ENCODE data around the gene SLC7A8.

SLC7A8 gene

DNA sequence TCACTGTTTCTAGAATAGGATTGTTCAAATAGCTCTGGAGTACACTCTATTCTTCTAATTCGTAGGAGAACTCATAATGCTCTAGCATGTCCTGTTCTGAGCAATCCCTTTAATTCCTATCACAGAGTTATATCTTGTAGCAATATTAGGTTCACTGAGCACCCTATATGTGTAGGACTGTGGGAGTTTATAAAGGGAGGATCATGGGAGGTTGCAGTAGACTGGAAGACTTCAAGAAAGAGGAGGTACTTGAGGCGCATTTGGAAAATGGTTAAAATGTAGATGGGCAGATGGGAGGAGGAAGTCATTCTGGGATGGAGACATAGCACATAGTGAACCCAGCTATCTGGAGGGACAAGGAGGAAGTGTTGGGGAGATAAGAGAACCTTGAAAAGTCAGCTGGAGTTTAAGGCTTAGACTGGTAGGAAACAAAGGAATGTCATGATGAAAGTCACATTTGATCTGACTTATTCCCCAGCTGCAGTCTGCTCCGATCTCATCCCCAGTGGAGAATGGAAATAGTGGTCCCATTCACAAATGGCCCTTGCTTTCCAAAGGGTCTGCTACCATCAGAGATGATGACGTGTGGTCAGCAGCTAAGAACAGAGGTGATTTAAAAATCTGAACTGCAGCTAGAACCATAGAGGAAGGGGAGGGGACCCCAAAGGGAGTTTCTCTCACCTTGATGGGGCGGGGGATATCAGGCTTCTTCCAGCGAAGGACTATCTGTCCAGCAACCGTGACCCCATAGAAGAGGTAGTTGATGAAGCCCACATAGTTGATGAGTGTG, 54.3 kb downstream of the SLC7A8 start:
- Histone ChIP-seq H3K36me3 (ENCODE audit: control insufficient read depth in 2 of 2, insufficient read depth in 1 of 2, low read length in 2 of 2) (peaks cover 0 to 11% of the 10 kb centered on the region in 2 experiments; a peak in 2 of 3 replicates), H3K9me3 (ENCODE audit: control insufficient read depth, insufficient read depth, low read depth, low read length) (no peaks in the 10 kb centered on the region), H3K27ac (ENCODE audit: extremely low read depth, low read depth, low read length) (no peak overlapping the region), H3K4me3 (ENCODE audit: low read depth, low read length) (no peak overlapping the region), H3K4me1 (ENCODE audit: control insufficient read depth, insufficient read depth, low read length) (no peaks in the 10 kb centered on the region)
- TF ChIP-seq ZNF596 (tag by site-specific recombination; IDR thresholded peaks at IDR 0.05) (no peak), KLF7 (tag by site-specific recombination; IDR thresholded peaks at IDR 0.05; ENCODE audit: borderline replicate concordance) (no peak), ZNF707 (tag by site-specific recombination; IDR thresholded peaks at IDR 0.05) (no peak), ZNF701 (tag by site-specific recombination; IDR thresholded peaks at IDR 0.05) (no peak)
- TF ChIP-seq, protein P1, sequence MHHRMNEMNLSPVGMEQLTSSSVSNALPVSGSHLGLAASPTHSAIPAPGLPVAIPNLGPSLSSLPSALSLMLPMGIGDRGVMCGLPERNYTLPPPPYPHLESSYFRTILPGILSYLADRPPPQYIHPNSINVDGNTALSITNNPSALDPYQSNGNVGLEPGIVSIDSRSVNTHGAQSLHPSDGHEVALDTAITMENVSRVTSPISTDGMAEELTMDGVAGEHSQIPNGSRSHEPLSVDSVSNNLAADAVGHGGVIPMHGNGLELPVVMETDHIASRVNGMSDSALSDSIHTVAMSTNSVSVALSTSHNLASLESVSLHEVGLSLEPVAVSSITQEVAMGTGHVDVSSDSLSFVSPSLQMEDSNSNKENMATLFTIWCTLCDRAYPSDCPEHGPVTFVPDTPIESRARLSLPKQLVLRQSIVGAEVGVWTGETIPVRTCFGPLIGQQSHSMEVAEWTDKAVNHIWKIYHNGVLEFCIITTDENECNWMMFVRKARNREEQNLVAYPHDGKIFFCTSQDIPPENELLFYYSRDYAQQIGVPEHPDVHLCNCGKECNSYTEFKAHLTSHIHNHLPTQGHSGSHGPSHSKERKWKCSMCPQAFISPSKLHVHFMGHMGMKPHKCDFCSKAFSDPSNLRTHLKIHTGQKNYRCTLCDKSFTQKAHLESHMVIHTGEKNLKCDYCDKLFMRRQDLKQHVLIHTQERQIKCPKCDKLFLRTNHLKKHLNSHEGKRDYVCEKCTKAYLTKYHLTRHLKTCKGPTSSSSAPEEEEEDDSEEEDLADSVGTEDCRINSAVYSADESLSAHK (tag by site-specific recombination; IDR thresholded peaks at IDR 0.05), result no peak
- TF ChIP-seq, protein P2, sequence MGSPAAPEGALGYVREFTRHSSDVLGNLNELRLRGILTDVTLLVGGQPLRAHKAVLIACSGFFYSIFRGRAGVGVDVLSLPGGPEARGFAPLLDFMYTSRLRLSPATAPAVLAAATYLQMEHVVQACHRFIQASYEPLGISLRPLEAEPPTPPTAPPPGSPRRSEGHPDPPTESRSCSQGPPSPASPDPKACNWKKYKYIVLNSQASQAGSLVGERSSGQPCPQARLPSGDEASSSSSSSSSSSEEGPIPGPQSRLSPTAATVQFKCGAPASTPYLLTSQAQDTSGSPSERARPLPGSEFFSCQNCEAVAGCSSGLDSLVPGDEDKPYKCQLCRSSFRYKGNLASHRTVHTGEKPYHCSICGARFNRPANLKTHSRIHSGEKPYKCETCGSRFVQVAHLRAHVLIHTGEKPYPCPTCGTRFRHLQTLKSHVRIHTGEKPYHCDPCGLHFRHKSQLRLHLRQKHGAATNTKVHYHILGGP (tag by site-specific recombination; IDR thresholded peaks at IDR 0.05), result no peak
- ChIA-PET CTCF (interaction anchor here (0.6 to 2.9 kb wide), 4 partner anchors 8 to 58 kb away, joined by 3 to 25 read pairs (median 10); no protein-coding TSS in a partner anchor), POLR2A (interaction anchor here (0.7 to 1.5 kb wide), 2 partner anchors 9 to 16 kb away, joined by 4 read pairs; no protein-coding TSS in a partner anchor)

DNA sequence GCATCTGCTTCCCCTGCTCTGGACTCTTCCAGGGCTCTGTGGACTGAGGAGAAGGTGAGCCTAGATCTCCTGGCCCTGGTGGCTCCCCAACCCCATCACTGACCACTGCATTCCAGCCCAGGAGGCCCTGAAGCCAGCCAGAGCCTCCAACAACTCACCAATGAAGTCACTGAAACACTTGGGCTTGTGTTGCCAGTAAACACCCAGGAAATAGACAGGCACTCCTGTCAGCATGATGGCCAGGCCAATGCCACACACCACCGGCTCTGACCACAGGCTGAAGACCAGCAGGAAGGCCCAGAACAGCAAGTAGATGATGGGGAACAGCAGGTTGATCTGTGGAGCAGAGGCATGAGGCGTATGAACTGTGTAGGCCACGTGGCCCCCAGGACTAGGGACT, 55.6 kb downstream of the SLC7A8 start:
- no peak overlapping the region for H3K27ac ChIP-seq (ENCODE audit: extremely low read depth, low read depth, low read length)
- POLR2A ChIA-PET, result no interaction called here
- H3K9me3 ChIP-seq (ENCODE audit: control insufficient read depth, insufficient read depth, low read depth, low read length), result no peaks in the 10 kb centered on the region
- CTCF ChIA-PET, result no interaction called here
- H3K4me1 ChIP-seq (ENCODE audit: control insufficient read depth, insufficient read depth, low read length), result no peaks in the 10 kb centered on the region
- TF ChIP-seq KLF8 (tag by site-specific recombination; IDR thresholded peaks at IDR 0.05), result no peak
- TF ChIP-seq FEZF1 (tag by site-specific recombination; IDR thresholded peaks at IDR 0.05), result no peak
- no peak for TF ChIP-seq ZNF629 (tag by site-specific recombination; IDR thresholded peaks at IDR 0.05)
- TF ChIP-seq, protein P3, sequence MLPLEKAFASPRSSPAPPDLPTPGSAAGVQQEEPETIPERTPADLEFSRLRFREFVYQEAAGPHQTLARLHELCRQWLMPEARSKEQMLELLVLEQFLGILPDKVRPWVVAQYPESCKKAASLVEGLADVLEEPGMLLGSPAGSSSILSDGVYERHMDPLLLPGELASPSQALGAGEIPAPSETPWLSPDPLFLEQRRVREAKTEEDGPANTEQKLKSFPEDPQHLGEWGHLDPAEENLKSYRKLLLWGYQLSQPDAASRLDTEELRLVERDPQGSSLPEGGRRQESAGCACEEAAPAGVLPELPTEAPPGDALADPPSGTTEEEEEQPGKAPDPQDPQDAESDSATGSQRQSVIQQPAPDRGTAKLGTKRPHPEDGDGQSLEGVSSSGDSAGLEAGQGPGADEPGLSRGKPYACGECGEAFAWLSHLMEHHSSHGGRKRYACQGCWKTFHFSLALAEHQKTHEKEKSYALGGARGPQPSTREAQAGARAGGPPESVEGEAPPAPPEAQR (tag by site-specific recombination; IDR thresholded peaks at IDR 0.05), result no peak
- TF ChIP-seq MYNN (tag by site-specific recombination; IDR thresholded peaks at IDR 0.05; ENCODE audit: borderline replicate concordance), result no peak
- TF ChIP-seq, protein P4, sequence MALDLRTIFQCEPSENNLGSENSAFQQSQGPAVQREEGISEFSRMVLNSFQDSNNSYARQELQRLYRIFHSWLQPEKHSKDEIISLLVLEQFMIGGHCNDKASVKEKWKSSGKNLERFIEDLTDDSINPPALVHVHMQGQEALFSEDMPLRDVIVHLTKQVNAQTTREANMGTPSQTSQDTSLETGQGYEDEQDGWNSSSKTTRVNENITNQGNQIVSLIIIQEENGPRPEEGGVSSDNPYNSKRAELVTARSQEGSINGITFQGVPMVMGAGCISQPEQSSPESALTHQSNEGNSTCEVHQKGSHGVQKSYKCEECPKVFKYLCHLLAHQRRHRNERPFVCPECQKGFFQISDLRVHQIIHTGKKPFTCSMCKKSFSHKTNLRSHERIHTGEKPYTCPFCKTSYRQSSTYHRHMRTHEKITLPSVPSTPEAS (tag by site-specific recombination; IDR thresholded peaks at IDR 0.05), result no peak
- TF ChIP-seq, protein P5, sequence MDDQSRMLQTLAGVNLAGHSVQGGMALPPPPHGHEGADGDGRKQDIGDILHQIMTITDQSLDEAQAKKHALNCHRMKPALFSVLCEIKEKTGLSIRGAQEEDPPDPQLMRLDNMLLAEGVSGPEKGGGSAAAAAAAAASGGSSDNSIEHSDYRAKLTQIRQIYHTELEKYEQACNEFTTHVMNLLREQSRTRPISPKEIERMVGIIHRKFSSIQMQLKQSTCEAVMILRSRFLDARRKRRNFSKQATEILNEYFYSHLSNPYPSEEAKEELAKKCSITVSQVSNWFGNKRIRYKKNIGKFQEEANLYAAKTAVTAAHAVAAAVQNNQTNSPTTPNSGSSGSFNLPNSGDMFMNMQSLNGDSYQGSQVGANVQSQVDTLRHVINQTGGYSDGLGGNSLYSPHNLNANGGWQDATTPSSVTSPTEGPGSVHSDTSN (CRISPR knock-in tag; IDR thresholded peaks at IDR 0.05), result no peak
- no peak for TF ChIP-seq ZNF169 (tag by site-specific recombination; IDR thresholded peaks at IDR 0.05)
- TF ChIP-seq ZNF571 (tag by site-specific recombination; IDR thresholded peaks at IDR 0.05), result no peak
- no peak for TF ChIP-seq SCRT1 (tag by site-specific recombination; IDR thresholded peaks at IDR 0.05; ENCODE audit: borderline replicate concordance)
- no peak for TF ChIP-seq ZNF510 (tag by site-specific recombination; IDR thresholded peaks at IDR 0.05; ENCODE audit: insufficient replicate concordance)
- TF ChIP-seq ZNF416 (tag by site-specific recombination; IDR thresholded peaks at IDR 0.05), result no peak
- TF ChIP-seq ZNF701 (tag by site-specific recombination; IDR thresholded peaks at IDR 0.05), result no peak
- no peak for TF ChIP-seq ZNF777 (tag by site-specific recombination; IDR thresholded peaks at IDR 0.05; ENCODE audit: borderline replicate concordance)
- no peak for TF ChIP-seq HOXA7 (CRISPR knock-in tag; IDR thresholded peaks at IDR 0.05; ENCODE audit: borderline replicate concordance)
- TF ChIP-seq, protein P6, sequence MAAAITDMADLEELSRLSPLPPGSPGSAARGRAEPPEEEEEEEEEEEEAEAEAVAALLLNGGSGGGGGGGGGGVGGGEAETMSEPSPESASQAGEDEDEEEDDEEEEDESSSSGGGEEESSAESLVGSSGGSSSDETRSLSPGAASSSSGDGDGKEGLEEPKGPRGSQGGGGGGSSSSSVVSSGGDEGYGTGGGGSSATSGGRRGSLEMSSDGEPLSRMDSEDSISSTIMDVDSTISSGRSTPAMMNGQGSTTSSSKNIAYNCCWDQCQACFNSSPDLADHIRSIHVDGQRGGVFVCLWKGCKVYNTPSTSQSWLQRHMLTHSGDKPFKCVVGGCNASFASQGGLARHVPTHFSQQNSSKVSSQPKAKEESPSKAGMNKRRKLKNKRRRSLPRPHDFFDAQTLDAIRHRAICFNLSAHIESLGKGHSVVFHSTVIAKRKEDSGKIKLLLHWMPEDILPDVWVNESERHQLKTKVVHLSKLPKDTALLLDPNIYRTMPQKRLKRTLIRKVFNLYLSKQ (tag by site-specific recombination; IDR thresholded peaks at IDR 0.05; ENCODE audit: borderline replicate concordance), result no peak
- no peak for TF ChIP-seq ZNF211 (tag by site-specific recombination; IDR thresholded peaks at IDR 0.05; ENCODE audit: low read depth)
- TF ChIP-seq ZNF335 (tag by site-specific recombination; conservative IDR thresholded peaks at IDR 0.05), result no peak
- no peak overlapping the region for H3K4me3 ChIP-seq (ENCODE audit: low read depth, low read length)
- H3K36me3 ChIP-seq (ENCODE audit: control insufficient read depth in 2 of 2, insufficient read depth in 1 of 2, low read length in 2 of 2), result peaks cover 0 to 11% of the 10 kb centered on the region in 2 experiments; a peak in 2 of 3 replicates
